ENCODE results near the gene PHOX2B. TPM values are rescaled to one million over a fixed set of nuclear protein-coding genes. Genes with fewer than 3 reads are reported as not detected.
A peak's percentile ranks its signal among the peaks of the same experiment; 100 is the strongest.

PHOX2B gene
- total RNA-seq, 1 experiment from 2014 or later: not detected

DNA sequence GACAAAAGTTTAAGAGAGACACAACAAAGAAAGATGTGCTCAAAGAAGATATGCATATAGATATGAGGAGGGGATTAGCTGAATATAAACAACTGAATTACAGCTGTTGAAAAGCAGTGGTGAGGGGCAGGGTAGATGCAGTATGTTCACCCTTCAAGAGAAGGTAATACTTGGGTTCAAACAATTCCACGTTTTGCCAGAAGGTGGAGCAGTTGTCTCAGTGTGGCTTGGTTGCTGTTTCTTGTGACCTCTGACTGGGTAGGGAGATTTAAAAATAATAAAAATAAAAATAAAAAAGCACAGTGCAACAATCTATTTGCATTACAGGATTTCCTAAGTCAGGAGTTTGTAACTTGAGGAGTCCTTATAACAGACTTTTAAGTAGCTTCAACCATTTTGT, 23.3 kb downstream of the PHOX2B start:
- Histone ChIP-seq H3K4me1 (ENCODE audit: insufficient read depth, low read length) (peaks cover 1% of the 10 kb centered on the region; the same call in 1 of the 2 replicates), H3K4me2 (ENCODE audit: low read length) (no peak overlapping the region), H3K27ac (ENCODE audit: low read length) (no peak overlapping the region), H3K9ac (ENCODE audit: low read length) (no peak overlapping the region), H3K79me2 (ENCODE audit: low read length) (no peaks in the 10 kb centered on the region), H3K4me3 (ENCODE audit: low read length) (no peak overlapping the region), H3K9me2 (replicated peaks; ENCODE audit: low read length) (no peaks in the 10 kb centered on the region), H3K27me3 (ENCODE audit: low read length) (no peaks in the 10 kb centered on the region), H3K9me3 (ENCODE audit: low read length) (no peaks in the 10 kb centered on the region), H3K36me3 (ENCODE audit: low read depth, low read length) (no peaks in the 10 kb centered on the region), H2AFZ (ENCODE audit: low read length) (no peak overlapping the region), H3F3A (ENCODE audit: low read length, unreplicated experiment) (no peaks in the 10 kb centered on the region), H4K20me1 (ENCODE audit: low read length) (no peaks in the 10 kb centered on the region)
- ATAC-seq (no peak), DNase-seq (no peak)
- TF ChIP-seq EZH2 (IDR thresholded peaks at IDR 0.05; ENCODE audit: low read length, unreplicated experiment): no peak
- TF ChIP-seq, protein P1, sequence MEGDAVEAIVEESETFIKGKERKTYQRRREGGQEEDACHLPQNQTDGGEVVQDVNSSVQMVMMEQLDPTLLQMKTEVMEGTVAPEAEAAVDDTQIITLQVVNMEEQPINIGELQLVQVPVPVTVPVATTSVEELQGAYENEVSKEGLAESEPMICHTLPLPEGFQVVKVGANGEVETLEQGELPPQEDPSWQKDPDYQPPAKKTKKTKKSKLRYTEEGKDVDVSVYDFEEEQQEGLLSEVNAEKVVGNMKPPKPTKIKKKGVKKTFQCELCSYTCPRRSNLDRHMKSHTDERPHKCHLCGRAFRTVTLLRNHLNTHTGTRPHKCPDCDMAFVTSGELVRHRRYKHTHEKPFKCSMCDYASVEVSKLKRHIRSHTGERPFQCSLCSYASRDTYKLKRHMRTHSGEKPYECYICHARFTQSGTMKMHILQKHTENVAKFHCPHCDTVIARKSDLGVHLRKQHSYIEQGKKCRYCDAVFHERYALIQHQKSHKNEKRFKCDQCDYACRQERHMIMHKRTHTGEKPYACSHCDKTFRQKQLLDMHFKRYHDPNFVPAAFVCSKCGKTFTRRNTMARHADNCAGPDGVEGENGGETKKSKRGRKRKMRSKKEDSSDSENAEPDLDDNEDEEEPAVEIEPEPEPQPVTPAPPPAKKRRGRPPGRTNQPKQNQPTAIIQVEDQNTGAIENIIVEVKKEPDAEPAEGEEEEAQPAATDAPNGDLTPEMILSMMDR (conservative IDR thresholded peaks at IDR 0.05; ENCODE audit: low read depth, low read length): peak; percentile 8; the same call in 1 of the 2 replicates
- ChIA-PET CTCF (no interaction called here), POLR2A (ENCODE audit: unreplicated experiment) (no interaction called here)
- no TSS peak for BruUV-seq (replicated peaks)
- intact Hi-C loops (cut with micrococcal nuclease): no loop called here

DNA sequence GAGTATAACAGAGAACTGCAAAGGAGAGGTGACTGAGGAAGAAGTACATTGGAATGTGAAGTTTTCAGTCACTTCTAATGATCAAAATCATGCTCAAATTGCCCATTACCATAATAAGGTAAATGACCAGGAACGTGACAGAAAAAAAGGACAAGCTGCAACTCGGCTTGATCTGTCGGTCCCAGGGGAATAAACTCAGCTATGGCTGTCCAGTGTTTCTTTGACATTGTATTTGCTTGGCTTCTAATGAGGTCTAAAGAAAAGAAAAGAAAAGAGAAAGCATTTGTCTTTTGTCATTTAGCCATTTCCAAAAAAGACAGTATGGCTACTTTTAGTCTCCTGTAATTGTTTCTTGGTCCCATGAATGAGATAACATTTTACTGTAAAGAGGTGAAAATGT, 25.2 kb downstream of the PHOX2B start:
- Histone ChIP-seq H3K4me2 (ENCODE audit: low read length) (no peak overlapping the region), H3K9me3 (ENCODE audit: low read length) (no peaks in the 10 kb centered on the region), H3K9ac (ENCODE audit: low read length) (no peak overlapping the region), H2AFZ (ENCODE audit: low read length) (no peak overlapping the region), H3K79me2 (ENCODE audit: low read length) (no peaks in the 10 kb centered on the region), H3K4me1 (ENCODE audit: insufficient read depth, low read length) (peaks cover 19% of the 10 kb centered on the region), H3K4me3 (ENCODE audit: low read length) (no peak overlapping the region), H3K27me3 (ENCODE audit: low read length) (no peaks in the 10 kb centered on the region), H3K27ac (ENCODE audit: low read length) (no peak overlapping the region), H3K36me3 (ENCODE audit: low read depth, low read length) (no peaks in the 10 kb centered on the region), H3F3A (ENCODE audit: low read length, unreplicated experiment) (no peaks in the 10 kb centered on the region), H3K9me2 (replicated peaks; ENCODE audit: low read length) (no peaks in the 10 kb centered on the region), H4K20me1 (ENCODE audit: low read length) (no peaks in the 10 kb centered on the region)
- ChIA-PET POLR2A (ENCODE audit: unreplicated experiment) (no interaction called here), CTCF (no interaction called here)
- DNase-seq: no peak
- BruUV-seq (replicated peaks): no TSS peak
- TF ChIP-seq EZH2phosphoT487 (IDR thresholded peaks at IDR 0.05; ENCODE audit: borderline replicate concordance, low read length) (no peak), EZH2 (IDR thresholded peaks at IDR 0.05; ENCODE audit: low read length, unreplicated experiment) (no peak)
- TF ChIP-seq, protein P1 (conservative IDR thresholded peaks at IDR 0.05; ENCODE audit: low read depth, low read length): no peak
- no peak for ATAC-seq
- intact Hi-C loops (cut with micrococcal nuclease): no loop called here

DNA sequence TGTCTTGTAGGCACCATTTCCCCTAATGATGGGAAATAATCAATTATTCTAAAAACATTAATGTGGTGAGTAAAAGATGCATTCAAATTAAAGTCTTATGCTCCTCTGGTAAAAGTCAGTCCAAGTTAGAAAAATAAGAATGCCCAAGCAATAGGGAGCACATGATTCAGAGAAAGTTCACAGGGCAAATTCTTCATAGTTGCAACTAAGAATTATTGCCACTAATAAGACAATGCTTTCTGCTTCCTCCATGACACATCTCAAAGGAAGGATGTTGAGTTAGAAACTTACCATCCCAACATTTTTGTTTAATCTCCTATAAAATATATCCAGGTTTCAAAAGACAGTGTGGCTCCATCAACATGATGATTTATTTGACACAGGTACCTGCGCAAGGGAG, 26.3 kb downstream of the PHOX2B start:
- Histone ChIP-seq H3K4me2 (ENCODE audit: low read length) (no peak overlapping the region), H3K9ac (ENCODE audit: low read length) (no peak overlapping the region), H3K27me3 (ENCODE audit: low read length) (no peaks in the 10 kb centered on the region), H3K4me3 (ENCODE audit: low read length) (no peak overlapping the region), H3K36me3 (ENCODE audit: low read depth, low read length) (no peaks in the 10 kb centered on the region), H3K79me2 (ENCODE audit: low read length) (no peaks in the 10 kb centered on the region), H3K4me1 (ENCODE audit: insufficient read depth, low read length) (peaks cover 25% of the 10 kb centered on the region), H2AFZ (ENCODE audit: low read length) (no peak overlapping the region), H4K20me1 (ENCODE audit: low read length) (no peaks in the 10 kb centered on the region), H3K9me3 (ENCODE audit: low read length) (no peaks in the 10 kb centered on the region), H3F3A (ENCODE audit: low read length, unreplicated experiment) (no peaks in the 10 kb centered on the region), H3K9me2 (replicated peaks; ENCODE audit: low read length) (no peaks in the 10 kb centered on the region), H3K27ac (ENCODE audit: low read length) (no peak overlapping the region)
- POLR2A ChIA-PET (ENCODE audit: unreplicated experiment): no interaction called here
- ATAC-seq (no peak), DNase-seq (no peak)
- TF ChIP-seq EZH2phosphoT487 (IDR thresholded peaks at IDR 0.05; ENCODE audit: borderline replicate concordance, low read length): no peak
- TF ChIP-seq, protein P1 (conservative IDR thresholded peaks at IDR 0.05; ENCODE audit: low read depth, low read length): no peak
- no peak for TF ChIP-seq EZH2 (IDR thresholded peaks at IDR 0.05; ENCODE audit: low read length, unreplicated experiment)
- intact Hi-C loops (cut with micrococcal nuclease): no loop called here
- CTCF ChIA-PET: no interaction called here
- BruUV-seq (replicated peaks): no TSS peak
